PFSK-1 (cell line): Measurements from ENCODE around the gene CCDC33.

ENCODE experiments used
- FOXP2 ChIP-seq: optimal IDR thresholded peaks from 2 replicates; pipeline ENCODE3; 2011; ENCODE audit warnings: borderline replicate concordance, control low read depth, inconsistent platforms; ENCODE audit not compliant: insufficient read depth; ENCODE audit errors: extremely low read length, extremely low read depth
- TAF1 ChIP-seq: IDR thresholded peaks from 2 replicates; pipeline ENCODE4 v1.6.1; 2012; ENCODE audit warnings: low read length, control low read depth, borderline replicate concordance; ENCODE audit not compliant: insufficient read depth

DNA sequence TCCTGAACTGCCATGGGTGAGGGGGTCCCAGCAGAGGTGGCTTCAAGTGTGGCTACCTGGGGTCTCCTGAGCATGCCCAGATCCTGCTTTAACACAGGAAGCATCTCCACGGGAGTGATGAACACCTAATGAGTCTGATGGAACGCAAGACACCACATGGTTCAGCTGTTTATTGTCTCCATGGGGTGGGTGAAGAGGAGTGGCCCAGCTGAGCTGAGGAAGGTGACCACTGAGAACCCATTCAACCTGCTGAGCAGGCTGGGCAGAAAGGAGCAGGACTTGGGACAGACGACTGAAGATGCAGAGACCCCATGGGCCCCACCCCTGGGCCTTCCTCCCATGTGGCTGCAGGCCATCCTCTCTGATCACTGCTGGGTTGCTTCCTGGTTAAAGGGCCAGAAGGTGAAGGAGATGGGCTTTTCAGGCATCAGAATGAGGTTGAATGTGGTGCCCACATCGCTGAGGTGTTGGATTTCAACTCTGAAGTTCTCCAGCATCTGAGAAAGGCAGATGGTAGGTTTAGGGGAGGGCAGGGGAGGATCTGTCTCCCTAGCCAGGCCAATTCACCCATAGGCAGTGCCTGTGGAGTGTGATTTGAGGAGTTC lies 101.6 kb downstream of the CCDC33 start:
- TF ChIP-seq TAF1 (no peak), FOXP2 (no peak)
